Measurements from ENCODE around the gene C2orf42. TPM values are rescaled to one million over a fixed set of nuclear protein-coding genes. Genes with fewer than 3 reads are reported as not detected.
"Not testable (repeated sequence)": the region's sequence is repeated elsewhere in the genome, so short reads cannot be mapped to it uniquely, and the experiment has no call there.

The C2orf42 gene
- total and polyA plus RNA-seq, 4 experiments from 2014 or later = 22.4 to 47.9 (median 31.6) TPM

GRCh38 chr2:70182689-70183088 is 8.1 kb downstream of the C2orf42 start:
- Histone ChIP-seq H3K9me3 (ENCODE audit: control insufficient read depth in 1 of 2, low read length in 2 of 2) (no peaks in the 10 kb centered on the region), H3K4me1 (ENCODE audit: insufficient read depth, low read length) (no peaks in the 10 kb centered on the region), H3K27ac (ENCODE audit: low read depth, low read length) (no peak overlapping the region), H3K27me3 (ENCODE audit: insufficient read depth, low read length) (no peaks in the 10 kb centered on the region), H3K4me3 (ENCODE audit: low read length in 2 of 2) (no peak overlapping the region), H3K36me3 (ENCODE audit: insufficient read depth, low read length) (peaks cover 10% of the 10 kb centered on the region)
- intact Hi-C loops (cut with micrococcal nuclease) = no loop called here
- POLR2A ChIA-PET (ENCODE audit: partially characterized antibody) = interaction anchor here (0.9 kb wide), 1 partner anchor 8 kb away, joined by 3 read pairs; the partner anchor contains the start of gene C2orf42
- no peaks in the 10 kb centered on the region for H3K9me3 Mint-ChIP-seq
- DNase-seq = no peak
- no peaks in the 10 kb centered on the region for H3K27me3 Mint-ChIP-seq
- no peaks in the 10 kb centered on the region for H3K4me1 Mint-ChIP-seq
- H3K27ac Mint-ChIP-seq = no peak overlapping the region
- H3K4me3 Mint-ChIP-seq = no peak overlapping the region
- CTCF ChIA-PET (ENCODE audit: partially characterized antibody) = no interaction called here
- H3K36me3 Mint-ChIP-seq = peaks cover 15 to 23% of the 10 kb centered on the region in 2 donors

- Histone ChIP-seq H3K9me3 (ENCODE audit: control insufficient read depth in 1 of 2, low read length in 2 of 2) (no peaks in the 10 kb centered on the region), H3K27me3 (ENCODE audit: insufficient read depth, low read length) (no peaks in the 10 kb centered on the region), H3K4me3 (ENCODE audit: low read length in 2 of 2) (no peak overlapping the region), H3K36me3 (ENCODE audit: insufficient read depth, low read length) (peaks cover 15% of the 10 kb centered on the region), H3K4me1 (ENCODE audit: insufficient read depth, low read length) (no peaks in the 10 kb centered on the region), H3K27ac (ENCODE audit: low read depth, low read length) (no peak overlapping the region)
- no peaks in the 10 kb centered on the region for H3K4me1 Mint-ChIP-seq
- no peak overlapping the region for H3K4me3 Mint-ChIP-seq
- no peaks in the 10 kb centered on the region for H3K9me3 Mint-ChIP-seq
- peak overlapping the region in 2 of 7 donors; percentile 23 to 29 for H3K27ac Mint-ChIP-seq
- H3K27me3 Mint-ChIP-seq = no peaks in the 10 kb centered on the region
- ChIA-PET POLR2A (ENCODE audit: partially characterized antibody) (interaction anchor here (1.3 kb wide), 1 partner anchor 9 kb away, joined by 7 read pairs; the partner anchor contains the start of gene C2orf42), CTCF (ENCODE audit: partially characterized antibody) (no interaction called here)
- H3K36me3 Mint-ChIP-seq = peaks cover 19 to 28% of the 10 kb centered on the region in 2 donors
- intact Hi-C loops (cut with micrococcal nuclease) = no loop called here
- DNase-seq = no peak
Measured at GRCh38 chr2:70181363-70181956, 9.4 kb downstream of the C2orf42 start.

- no peaks in the 10 kb centered on the region for H3K9me3 ChIP-seq (ENCODE audit: control insufficient read depth in 1 of 2, low read length in 2 of 2)
- ChIA-PET CTCF (ENCODE audit: partially characterized antibody) (interaction anchor here (0.6 kb wide), 1 partner anchor 17 kb away, joined by 3 read pairs; the partner anchor contains the start of gene C2orf42), POLR2A (ENCODE audit: partially characterized antibody) (no interaction called here)
- DNase-seq = no peak
- no peaks in the 10 kb centered on the region for H3K4me1 ChIP-seq (ENCODE audit: insufficient read depth, low read length)
- Mint-ChIP-seq H3K27me3 (no peaks in the 10 kb centered on the region), H3K9me3 (no peaks in the 10 kb centered on the region), H3K27ac (peak overlapping the region in 1 of 7 donors; percentile 8), H3K36me3 (peaks cover 26 to 47% of the 10 kb centered on the region in 2 donors), H3K4me3 (no peak overlapping the region), H3K4me1 (no peaks in the 10 kb centered on the region)
- no peak overlapping the region for H3K4me3 ChIP-seq (ENCODE audit: low read length in 2 of 2)
- intact Hi-C loops (cut with micrococcal nuclease) = no loop called here
- no peaks in the 10 kb centered on the region for H3K27me3 ChIP-seq (ENCODE audit: insufficient read depth, low read length)
- no peak overlapping the region for H3K27ac ChIP-seq (ENCODE audit: low read depth, low read length)
- peaks cover 28% of the 10 kb centered on the region for H3K36me3 ChIP-seq (ENCODE audit: insufficient read depth, low read length)
Measured at GRCh38 chr2:70173520-70173919, 17.3 kb downstream of the C2orf42 start.

GRCh38 chr2:70169654-70170245 is 21.1 kb downstream of the C2orf42 start:
- CTCF ChIA-PET (ENCODE audit: partially characterized antibody) = interaction anchor here (0.7 kb wide), 1 partner anchor 14 kb away, joined by 3 read pairs; no protein-coding TSS in a partner anchor
- H3K4me1 ChIP-seq (ENCODE audit: insufficient read depth, low read length); H3K4me3 ChIP-seq (ENCODE audit: low read length in 2 of 2); H3K27me3 Mint-ChIP-seq; H3K27ac ChIP-seq (ENCODE audit: low read depth, low read length); H3K27ac Mint-ChIP-seq; H3K4me3 Mint-ChIP-seq; H3K4me1 Mint-ChIP-seq; H3K9me3 ChIP-seq (ENCODE audit: control insufficient read depth in 1 of 2, low read length in 2 of 2); intact Hi-C loops (cut with micrococcal nuclease); H3K27me3 ChIP-seq (ENCODE audit: insufficient read depth, low read length); H3K9me3 Mint-ChIP-seq; DNase-seq: not testable (repeated sequence)
- POLR2A ChIA-PET (ENCODE audit: partially characterized antibody) = interaction anchor here (1.9 kb wide), 1 partner anchor 21 kb away, joined by 5 read pairs; the partner anchor contains the start of gene C2orf42
- peaks cover 15% of the 10 kb centered on the region for H3K36me3 ChIP-seq (ENCODE audit: insufficient read depth, low read length)
- H3K36me3 Mint-ChIP-seq = peaks cover 30 to 42% of the 10 kb centered on the region in 2 donors

- intact Hi-C loops (cut with micrococcal nuclease) = no loop called here
- Histone ChIP-seq H3K9me3 (ENCODE audit: control insufficient read depth in 1 of 2, low read length in 2 of 2) (no peaks in the 10 kb centered on the region), H3K4me3 (ENCODE audit: low read length in 2 of 2) (no peak overlapping the region), H3K27me3 (ENCODE audit: insufficient read depth, low read length) (no peaks in the 10 kb centered on the region), H3K36me3 (ENCODE audit: insufficient read depth, low read length) (peaks cover 20% of the 10 kb centered on the region), H3K4me1 (ENCODE audit: insufficient read depth, low read length) (peaks cover 4% of the 10 kb centered on the region), H3K27ac (ENCODE audit: low read depth, low read length) (no peak overlapping the region)
- H3K36me3 Mint-ChIP-seq = peaks cover 14 to 21% of the 10 kb centered on the region in 2 donors
- H3K27me3 Mint-ChIP-seq = no peaks in the 10 kb centered on the region
- no peak for DNase-seq
- ChIA-PET CTCF (ENCODE audit: partially characterized antibody) (interaction anchor here (0.6 to 2.3 kb wide), 3 partner anchors 249 to 597 kb away, joined by 3 to 9 read pairs (median 4); no protein-coding TSS in a partner anchor), POLR2A (ENCODE audit: partially characterized antibody) (interaction anchor here (1.1 kb wide), 1 partner anchor 29 kb away, joined by 5 read pairs; no protein-coding TSS in a partner anchor)
- peak overlapping the region in 6 of 7 donors; percentile 10 to 71 (median 33) for H3K27ac Mint-ChIP-seq
- H3K9me3 Mint-ChIP-seq = no peaks in the 10 kb centered on the region
- H3K4me1 Mint-ChIP-seq = peaks cover 0 to 7% (median 4%) of the 10 kb centered on the region in 4 donors
- H3K4me3 Mint-ChIP-seq = peak overlapping the region in 1 of 8 donors; percentile 6
Measured at GRCh38 chr2:70161069-70161534, 29.7 kb downstream of the C2orf42 start.

GRCh38 chr2:70160545-70160944 is 30.3 kb downstream of the C2orf42 start:
- Histone ChIP-seq H3K36me3 (ENCODE audit: insufficient read depth, low read length) (peaks cover 20% of the 10 kb centered on the region), H3K27ac (ENCODE audit: low read depth, low read length) (no peak overlapping the region), H3K9me3 (ENCODE audit: control insufficient read depth in 1 of 2, low read length in 2 of 2) (no peaks in the 10 kb centered on the region), H3K27me3 (ENCODE audit: insufficient read depth, low read length) (no peaks in the 10 kb centered on the region), H3K4me3 (ENCODE audit: low read length in 2 of 2) (no peak overlapping the region), H3K4me1 (ENCODE audit: insufficient read depth, low read length) (peaks cover 4% of the 10 kb centered on the region)
- intact Hi-C loops (cut with micrococcal nuclease) = no loop called here
- Mint-ChIP-seq H3K27ac (peak overlapping the region in 4 of 7 donors; percentile 10 to 71 (median 50)), H3K36me3 (peaks cover 13 to 21% of the 10 kb centered on the region in 2 donors), H3K4me1 (peaks cover 0 to 7% (median 4%) of the 10 kb centered on the region in 4 donors), H3K27me3 (no peaks in the 10 kb centered on the region), H3K4me3 (no peak overlapping the region), H3K9me3 (no peaks in the 10 kb centered on the region)
- ChIA-PET CTCF (ENCODE audit: partially characterized antibody) (interaction anchor here (0.6 to 1.2 kb wide), 3 partner anchors 133 to 597 kb away, joined by 3 to 4 read pairs (median 3); partner anchors contain the start of gene SNRPG), POLR2A (ENCODE audit: partially characterized antibody) (interaction anchor here (1.0 to 1.2 kb wide), 3 partner anchors 29 to 66 kb away, joined by 3 to 5 read pairs (median 3); partner anchors contain the start of gene C2orf42)
- DNase-seq = no peak

- H3K36me3 ChIP-seq (ENCODE audit: insufficient read depth, low read length); H3K27me3 Mint-ChIP-seq; H3K27me3 ChIP-seq (ENCODE audit: insufficient read depth, low read length); H3K27ac ChIP-seq (ENCODE audit: low read depth, low read length); H3K4me3 Mint-ChIP-seq; DNase-seq; H3K4me1 ChIP-seq (ENCODE audit: insufficient read depth, low read length); CTCF ChIA-PET (ENCODE audit: partially characterized antibody); H3K9me3 Mint-ChIP-seq; H3K9me3 ChIP-seq (ENCODE audit: control insufficient read depth in 1 of 2, low read length in 2 of 2); H3K4me3 ChIP-seq (ENCODE audit: low read length in 2 of 2): not testable (repeated sequence)
- Mint-ChIP-seq H3K36me3 (peaks cover 25 to 26% of the 10 kb centered on the region in 2 donors), H3K27ac (peak overlapping the region in 1 of 7 donors; percentile 42), H3K4me1 (peaks cover 8 to 19% (median 12%) of the 10 kb centered on the region in 4 donors)
- intact Hi-C loops (cut with micrococcal nuclease) = loop anchor here (10.0 kb wide), 1 partner anchor 204 kb away; no protein-coding TSS in a partner anchor
- POLR2A ChIA-PET (ENCODE audit: partially characterized antibody) = interaction anchor here (1.0 to 1.9 kb wide), 2 partner anchors 41 to 235 kb away, joined by 4 to 5 read pairs; partner anchors contain the start of gene C2orf42
Measured at GRCh38 chr2:70149130-70149686, 41.6 kb downstream of the C2orf42 start.
